Testis (tissue), 2 donors: ENCODE measurements around the gene LPP.

Experiments used
- POLR2A ChIP-seq: fragments of 450-650 bp; IDR thresholded peaks from one replicate; pipeline ENCODE4 v1.6.1; 2017; ENCODE audit warnings: antibody characterized with exemption, mild to moderate bottlenecking, moderate library complexity
- TF ChIP-seq, protein P1 (sequence below), 3 experiments: fragments of 450-650 bp in 2 of 3; fragments of 200-600 bp in 1 of 3; sonication (generic) in 1 of 3; IDR thresholded peaks; one replicate each; pipeline ENCODE4 v1.5.1; 2016 to 2019; ENCODE audit warnings: antibody characterized with exemption in 3 of 3, mild to moderate bottlenecking in 2 of 3, moderate library complexity in 1 of 3

GRCh38 chr3:188505911-188506310, 352.0 kb downstream of the LPP start:
- TF ChIP-seq, protein P1, sequence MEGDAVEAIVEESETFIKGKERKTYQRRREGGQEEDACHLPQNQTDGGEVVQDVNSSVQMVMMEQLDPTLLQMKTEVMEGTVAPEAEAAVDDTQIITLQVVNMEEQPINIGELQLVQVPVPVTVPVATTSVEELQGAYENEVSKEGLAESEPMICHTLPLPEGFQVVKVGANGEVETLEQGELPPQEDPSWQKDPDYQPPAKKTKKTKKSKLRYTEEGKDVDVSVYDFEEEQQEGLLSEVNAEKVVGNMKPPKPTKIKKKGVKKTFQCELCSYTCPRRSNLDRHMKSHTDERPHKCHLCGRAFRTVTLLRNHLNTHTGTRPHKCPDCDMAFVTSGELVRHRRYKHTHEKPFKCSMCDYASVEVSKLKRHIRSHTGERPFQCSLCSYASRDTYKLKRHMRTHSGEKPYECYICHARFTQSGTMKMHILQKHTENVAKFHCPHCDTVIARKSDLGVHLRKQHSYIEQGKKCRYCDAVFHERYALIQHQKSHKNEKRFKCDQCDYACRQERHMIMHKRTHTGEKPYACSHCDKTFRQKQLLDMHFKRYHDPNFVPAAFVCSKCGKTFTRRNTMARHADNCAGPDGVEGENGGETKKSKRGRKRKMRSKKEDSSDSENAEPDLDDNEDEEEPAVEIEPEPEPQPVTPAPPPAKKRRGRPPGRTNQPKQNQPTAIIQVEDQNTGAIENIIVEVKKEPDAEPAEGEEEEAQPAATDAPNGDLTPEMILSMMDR (IDR thresholded peaks at IDR 0.05) = no peak
- TF ChIP-seq POLR2A = no peak
